CD14-positive monocyte (primary cell): ENCODE measurements around the gene RNF13. TPM values are rescaled to one million over a fixed set of nuclear protein-coding genes. Genes with fewer than 3 reads are reported as not detected.

Experiments used
- DNase-seq, 3 donors: peaks; one replicate each; pipeline ENCODE4 v3.0.0-alpha.2; 2011 to 2022
- H2AFZ ChIP-seq: 2 replicates; pipeline ENCODE4 v1.6.0; 2012; ENCODE audit warnings: mild to moderate bottlenecking, low read depth, low read length, inconsistent platforms; ENCODE audit not compliant: insufficient read depth, poor library complexity, severe bottlenecking
- H3K27ac ChIP-seq, 2 donors: 1 replicate in 1 of 2; 2 replicates in 1 of 2; pipeline ENCODE4 v1.5.1; 2012 to 2013; ENCODE audit warnings: low read length in 2 of 2, control low read depth in 1 of 2, inconsistent platforms in 1 of 2, low read depth in 1 of 2, mild to moderate bottlenecking in 1 of 2
- H3K27me3 ChIP-seq, 2 donors: one replicate each; pipeline versions ENCODE4 v1.6.0 to v1.6.1; 2011 to 2013; ENCODE audit warnings: low read length in 2 of 2; ENCODE audit not compliant: control insufficient read depth in 2 of 2, insufficient read depth in 2 of 2
- H3K36me3 ChIP-seq, 2 donors: replicated peaks in 1 of 2; 1 replicate in 1 of 2; 2 replicates in 1 of 2; pipeline versions ENCODE4 v1.5.1 to v1.6.1; 2012 to 2013; ENCODE audit warnings: low read length in 2 of 2, control low read depth in 1 of 2, inconsistent platforms in 1 of 2, mild to moderate bottlenecking in 1 of 2; ENCODE audit not compliant: insufficient read depth in 2 of 2, control insufficient read depth in 1 of 2
- H3K4me1 ChIP-seq, 2 donors: 1 replicate in 1 of 2; 2 replicates in 1 of 2; pipeline versions ENCODE4 v1.5.1 to v1.6.1; 2012 to 2013; ENCODE audit warnings: low read length in 2 of 2, control low read depth in 1 of 2, inconsistent platforms in 1 of 2, mild to moderate bottlenecking in 1 of 2, moderate library complexity in 1 of 2; ENCODE audit not compliant: insufficient read depth in 2 of 2, control insufficient read depth in 1 of 2
- H3K4me2 ChIP-seq: replicated peaks from 2 replicates; pipeline ENCODE3; 2012; ENCODE audit warnings: low read length, moderate library complexity, mild to moderate bottlenecking; ENCODE audit not compliant: poor library complexity, severe bottlenecking; ENCODE audit errors: extremely low read depth
- H3K4me3 ChIP-seq, 3 experiments: fragments of 200-600 bp in 1 of 3; sonication (generic) in 1 of 3; replicated peaks in 1 of 3; 1 replicate in 2 of 3; 2 replicates in 1 of 3; pipeline ENCODE4 v1.5.1; 2011 to 2013; ENCODE audit warnings: low read length in 3 of 3, mild to moderate bottlenecking in 3 of 3, control low read depth in 2 of 3, low read depth in 2 of 3, inconsistent platforms in 1 of 3, moderate library complexity in 1 of 3
- H3K79me2 ChIP-seq: 2 replicates; pipeline ENCODE4 v1.6.0; 2012; ENCODE audit warnings: mild to moderate bottlenecking, control low read depth, inconsistent platforms, low read length, moderate library complexity; ENCODE audit not compliant: insufficient read depth
- H3K9ac ChIP-seq: 2 replicates; pipeline ENCODE4 v1.6.0; 2017; ENCODE audit warnings: low read length, mild to moderate bottlenecking; ENCODE audit not compliant: insufficient read depth, poor library complexity, severe bottlenecking
- H3K9me3 ChIP-seq, 2 donors: replicated peaks in 1 of 2; 1 replicate in 1 of 2; 2 replicates in 1 of 2; pipeline versions ENCODE4 v1.5.1 to v1.6.1; 2012 to 2013; ENCODE audit warnings: low read length in 2 of 2, control low read depth in 1 of 2; ENCODE audit not compliant: control insufficient read depth in 1 of 2, insufficient read depth in 1 of 2
- H4K20me1 ChIP-seq: 2 replicates; pipeline ENCODE4 v1.6.0; 2012; ENCODE audit warnings: mild to moderate bottlenecking, low read length, control low read depth, moderate library complexity; ENCODE audit not compliant: insufficient read depth
- H3K27ac Mint-ChIP-seq, 7 donors: one replicate each; pipeline ENCODE4 v1.8.0; 2020; ENCODE audit warnings: mild to moderate bottlenecking in 7 of 7, mixed read lengths in 7 of 7, moderate library complexity in 6 of 7, inconsistent platforms in 2 of 7
- H3K27me3 Mint-ChIP-seq, 3 donors: one replicate each; pipeline ENCODE4 v1.8.0; 2021 to 2022; ENCODE audit warnings: low read depth in 3 of 3, mild to moderate bottlenecking in 3 of 3, mixed read lengths in 3 of 3, moderate library complexity in 3 of 3, inconsistent platforms in 1 of 3
- H3K36me3 Mint-ChIP-seq, 2 donors: one replicate each; pipeline ENCODE4 v1.8.0; 2020; ENCODE audit warnings: mixed read lengths in 2 of 2, inconsistent platforms in 1 of 2, mild to moderate bottlenecking in 1 of 2
- H3K4me1 Mint-ChIP-seq: one replicate; pipeline ENCODE4 v1.8.0; 2020; ENCODE audit warnings: mild to moderate bottlenecking, mixed read lengths
- H3K4me3 Mint-ChIP-seq, 2 donors: one replicate each; pipeline ENCODE4 v1.8.0; 2020; ENCODE audit warnings: mild to moderate bottlenecking in 2 of 2, mixed read lengths in 2 of 2, moderate library complexity in 1 of 2
- H3K9me3 Mint-ChIP-seq, 7 donors: one replicate each; pipeline ENCODE4 v1.8.0; 2020 to 2022; ENCODE audit warnings: mixed read lengths in 7 of 7, mild to moderate bottlenecking in 6 of 7, moderate library complexity in 6 of 7, inconsistent platforms in 2 of 7
- WGBS: methylation state at CpG from one replicate; pipeline ENCODE4 v1.1.5; 2013; ENCODE audit warnings: missing lambda C conversion rate; ENCODE audit not compliant: insufficient coverage; 5-methylcytosine and 5-hydroxymethylcytosine counted together
- intact Hi-C, 2 donors: fragments of 100-400 bp; cut with micrococcal nuclease; formaldehyde crosslinking; loops; one replicate each; pipeline versions ENCODE4 v1.15.0 to v1.15.1; 2023
- polyA minus RNA-seq: library from RNA; depleted of rRNA, polyadenylated mRNA; stranded (reverse); fragments of >200 nt; gene quantifications from 2 replicates; pipeline ENCODE4 v1.2.3, GENCODE V29; 2012
- polyA plus RNA-seq, 3 donors: library from polyadenylated mRNA; depleted of rRNA in 1 of 3; unstranded in 2 of 3; stranded (reverse) in 1 of 3; fragments of 300-500 nt in 2 of 3; fragments of >200 nt in 1 of 3; fragmentation: Illumina TruSeq in 2 of 3; gene quantifications; 1 replicate in 2 of 3; 2 replicates in 1 of 3; pipeline ENCODE4 v1.2.3, GENCODE V29; 2012 to 2021
- total RNA-seq, 12 experiments: library from RNA in 1 of 12; stranded (reverse) in 1 of 12; fragments of 120-200 nt in 1 of 12; gene quantifications; one replicate each; pipeline ENCODE4 v1.2.4 and lab custom pipeline; 2013 to 2026; ENCODE audit warnings: mixed read lengths in 6 of 12, inconsistent platforms in 1 of 12
- TF ChIP-seq, protein P1 (sequence below): fragments of 200-600 bp; IDR thresholded peaks from one replicate; pipeline ENCODE4 v1.8.0; 2022; ENCODE audit warnings: antibody characterized with exemption, mild to moderate bottlenecking

RNF13 gene, protein sequence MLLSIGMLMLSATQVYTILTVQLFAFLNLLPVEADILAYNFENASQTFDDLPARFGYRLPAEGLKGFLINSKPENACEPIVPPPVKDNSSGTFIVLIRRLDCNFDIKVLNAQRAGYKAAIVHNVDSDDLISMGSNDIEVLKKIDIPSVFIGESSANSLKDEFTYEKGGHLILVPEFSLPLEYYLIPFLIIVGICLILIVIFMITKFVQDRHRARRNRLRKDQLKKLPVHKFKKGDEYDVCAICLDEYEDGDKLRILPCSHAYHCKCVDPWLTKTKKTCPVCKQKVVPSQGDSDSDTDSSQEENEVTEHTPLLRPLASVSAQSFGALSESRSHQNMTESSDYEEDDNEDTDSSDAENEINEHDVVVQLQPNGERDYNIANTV
- 192 TPM for total RNA-seq (2013)
- polyA plus RNA-seq = 100 to 1,000 TPM in 2 of 3 donors, 10 to 100 TPM in 1; 95.4 to 481 (median 462) TPM
- 118 and 164 TPM in 2 replicates for polyA minus RNA-seq
- total RNA-seq (lab: John Stamatoyannopoulos, UW) = 124 to 265 (median 198) reads per million in 11 experiments

DNA sequence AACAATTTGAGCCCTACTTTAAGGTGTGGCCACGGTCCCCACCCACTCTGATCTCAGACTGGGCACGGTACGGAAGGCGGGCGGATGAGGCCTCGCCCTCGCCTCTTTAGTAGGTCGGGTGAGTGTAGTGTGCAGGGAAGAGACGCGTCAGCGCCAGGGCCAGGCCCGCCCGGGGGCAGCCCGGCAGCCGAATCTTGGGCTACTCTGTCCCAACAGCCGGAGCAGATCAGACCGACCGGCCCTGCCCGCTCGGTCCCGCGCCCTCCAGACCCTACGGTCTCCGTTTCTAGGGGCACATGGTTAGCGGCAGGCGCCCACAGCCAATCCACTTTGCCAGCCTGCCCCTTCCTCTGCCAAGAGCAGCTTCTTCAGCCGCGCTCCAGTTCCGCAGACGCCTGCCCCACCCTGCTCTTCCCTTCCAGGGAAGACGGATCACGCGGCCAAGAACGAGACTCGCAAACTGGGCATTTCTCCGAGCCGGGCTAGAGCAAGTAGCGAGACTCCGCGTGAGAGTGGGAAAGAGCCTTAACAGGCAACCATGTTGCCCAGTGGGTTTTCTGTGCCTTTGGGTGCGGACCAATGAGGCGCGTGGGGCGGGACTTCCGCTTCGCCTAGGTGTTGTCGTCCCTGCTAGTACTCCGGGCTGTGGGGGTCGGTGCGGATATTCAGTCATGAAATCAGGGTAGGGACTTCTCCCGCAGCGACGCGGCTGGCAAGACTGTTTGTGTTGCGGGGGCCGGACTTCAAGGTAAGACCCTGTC lies at the start of gene RNF13:
Gene RNF13 (plus strand): TSS at position 610 of the 761 bp plus-strand sequence. CDS start 32,812 bp downstream, outside the sequence.
- H3K9ac ChIP-seq = peak within 1 kb of the TSS; percentile 93

More for the DNA sequence above, at the start of gene RNF13:
- WGBS = under 1% methylated on average over 56 of the region's 56 CpGs
- intact Hi-C loops = no loop called here
- Mint-ChIP-seq H3K4me1 (peaks cover 55% of the 10 kb centered on the region), H3K27me3 (peaks cover 0 to 3% (median 2%) of the 10 kb centered on the region in 3 donors), H3K36me3 (peaks cover 4 to 7% of the 10 kb centered on the region in 2 donors), H3K9me3 (peaks cover 0 to 4% (median 0%) of the 10 kb centered on the region in 7 donors), H3K27ac (peak within 1 kb of the TSS; percentile 97 to 100 (median 99)), H3K4me3 (peak within 1 kb of the TSS; percentile 93 to 99)
- Histone ChIP-seq H3K9me3 (no peaks in the 10 kb centered on the region), H3K79me2 (peaks cover 47% of the 10 kb centered on the region), H3K36me3 (no peaks in the 10 kb centered on the region), H3K27ac (peak within 1 kb of the TSS; percentile 98 to 100), H4K20me1 (peaks cover 5% of the 10 kb centered on the region), H2AFZ (peak within 1 kb of the TSS; percentile 83), H3K4me3 (peak within 1 kb of the TSS; percentile 91 to 99 (median 91)), H3K27me3 (no peaks in the 10 kb centered on the region), H3K4me1 (peaks cover 47 to 59% of the 10 kb centered on the region in 2 donors), H3K4me2 (peak within 1 kb of the TSS; percentile 68)
- TF ChIP-seq, protein P1, sequence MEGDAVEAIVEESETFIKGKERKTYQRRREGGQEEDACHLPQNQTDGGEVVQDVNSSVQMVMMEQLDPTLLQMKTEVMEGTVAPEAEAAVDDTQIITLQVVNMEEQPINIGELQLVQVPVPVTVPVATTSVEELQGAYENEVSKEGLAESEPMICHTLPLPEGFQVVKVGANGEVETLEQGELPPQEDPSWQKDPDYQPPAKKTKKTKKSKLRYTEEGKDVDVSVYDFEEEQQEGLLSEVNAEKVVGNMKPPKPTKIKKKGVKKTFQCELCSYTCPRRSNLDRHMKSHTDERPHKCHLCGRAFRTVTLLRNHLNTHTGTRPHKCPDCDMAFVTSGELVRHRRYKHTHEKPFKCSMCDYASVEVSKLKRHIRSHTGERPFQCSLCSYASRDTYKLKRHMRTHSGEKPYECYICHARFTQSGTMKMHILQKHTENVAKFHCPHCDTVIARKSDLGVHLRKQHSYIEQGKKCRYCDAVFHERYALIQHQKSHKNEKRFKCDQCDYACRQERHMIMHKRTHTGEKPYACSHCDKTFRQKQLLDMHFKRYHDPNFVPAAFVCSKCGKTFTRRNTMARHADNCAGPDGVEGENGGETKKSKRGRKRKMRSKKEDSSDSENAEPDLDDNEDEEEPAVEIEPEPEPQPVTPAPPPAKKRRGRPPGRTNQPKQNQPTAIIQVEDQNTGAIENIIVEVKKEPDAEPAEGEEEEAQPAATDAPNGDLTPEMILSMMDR = no peak
- peak; percentile 92 to 97 (median 96) for DNase-seq
